Frontal cortex (tissue), 4 donors: Measurements from ENCODE around the gene CBX4. TPM values are rescaled to one million over a fixed set of nuclear protein-coding genes. Genes with fewer than 3 reads are reported as not detected.

Source experiments
- DNase-seq, 2 donors: peaks; one replicate each; pipeline ENCODE4 v3.0.0; 2012; ENCODE audit warnings: low spot score in 2 of 2
- FAIRE-seq: peaks from 2 replicates; lab custom pipeline; 2012; peaks lifted over from hg19 to GRCh38; lab: Jason Lieb, UNC
- total RNA-seq: library from RNA; depleted of rRNA; stranded (reverse); fragments of >200 nt; gene quantifications from one replicate; pipeline ENCODE4 v1.2.3, GENCODE V29; 2014
- donor health status: control.
- donor health status: control.
- donor health status: control.

CBX4 gene
- total RNA-seq, 1 donor from 2014 or later, result 18.3 TPM

- FAIRE-seq, result no peak
Observed at GRCh38 chr17:79803421-79803996, 35.7 kb downstream of the CBX4 start.

DNA sequence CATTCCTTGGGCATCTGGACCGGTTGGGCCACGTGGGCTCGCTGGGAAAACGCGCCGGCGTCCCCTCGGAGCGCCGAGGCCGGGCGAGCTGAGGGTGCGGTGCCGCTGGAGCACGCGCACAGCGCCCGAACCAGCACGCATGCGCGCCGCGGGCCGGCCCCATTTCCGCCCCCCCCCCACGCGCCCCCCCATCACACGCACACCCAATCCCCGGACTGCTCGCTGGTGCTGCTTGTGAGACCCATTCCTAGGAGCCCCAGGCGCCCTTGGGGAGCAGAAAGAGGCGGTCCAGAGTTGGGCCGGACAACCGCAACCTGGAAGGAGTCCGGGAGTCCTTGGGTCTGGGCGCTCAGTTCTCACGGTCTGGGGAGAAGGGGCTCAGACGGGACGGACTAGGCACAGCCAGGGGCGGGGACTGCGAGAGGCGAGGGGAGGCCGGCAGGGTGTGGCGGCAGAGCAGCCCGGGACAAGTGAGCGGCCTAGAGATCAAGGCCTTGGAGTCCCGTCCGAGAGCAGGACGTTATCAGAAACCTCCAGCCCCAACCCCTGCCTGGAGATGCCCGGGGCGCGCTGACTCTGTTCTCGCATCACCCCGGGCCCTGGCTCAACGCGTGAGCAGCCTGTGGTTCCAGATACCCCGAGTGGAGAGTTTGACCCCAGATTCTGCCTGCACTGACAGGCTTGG, 36.4 kb downstream of the CBX4 start:
- DNase-seq (no peak), FAIRE-seq (no peak)

More at GRCh38 chr17:79803421-79803996, 35.7 kb downstream of the CBX4 start:
- no peak for DNase-seq

- no peak for FAIRE-seq
- DNase-seq, result no peak
Observed at GRCh38 chr17:79802039-79802735, 37.1 kb downstream of the CBX4 start.

- no peak for FAIRE-seq
- DNase-seq, result no peak
Observed at GRCh38 chr17:79801156-79802038, 37.8 kb downstream of the CBX4 start.

GRCh38 chr17:79800325-79801155, 38.7 kb downstream of the CBX4 start:
- FAIRE-seq (no peak), DNase-seq (no peak)

DNA sequence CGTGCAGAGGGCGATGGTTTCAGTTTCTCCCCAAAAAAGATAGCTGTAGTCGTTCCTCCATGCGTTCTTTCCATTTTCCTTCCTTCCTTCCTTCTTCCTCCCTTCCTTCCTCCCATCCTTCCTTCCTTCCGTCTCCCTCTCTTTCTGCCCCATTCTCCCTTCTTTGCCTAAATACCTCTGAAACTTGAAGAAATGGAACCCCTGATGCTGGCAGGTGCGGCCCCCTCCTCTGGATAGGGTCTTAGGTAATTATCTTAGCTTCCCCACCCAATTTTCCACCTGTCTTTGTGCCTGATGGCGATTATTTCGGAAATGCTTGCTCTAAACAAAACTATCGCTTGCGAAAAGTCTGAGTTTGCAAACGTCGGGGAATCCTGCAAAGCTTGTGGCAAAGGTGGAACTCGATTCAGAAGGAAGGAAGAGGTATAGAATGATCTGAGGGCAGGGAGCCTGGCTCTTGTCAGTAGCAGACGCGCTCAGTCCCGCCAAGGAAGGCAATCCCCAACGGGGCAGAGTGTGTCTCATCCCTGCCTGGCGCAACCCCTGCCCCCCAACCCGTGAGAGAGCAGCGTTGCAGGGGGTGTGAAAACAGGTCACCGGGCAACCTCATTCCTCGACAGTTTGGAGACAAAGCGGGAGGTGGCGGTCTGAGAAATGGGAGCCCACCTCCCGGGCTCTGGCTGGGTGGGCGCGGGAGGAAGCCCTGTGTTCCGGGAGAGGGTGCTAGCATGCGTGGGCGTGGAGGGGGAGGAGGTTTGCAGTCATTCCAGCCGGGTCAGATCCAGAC, 39.5 kb downstream of the CBX4 start:
- no peak for DNase-seq
- FAIRE-seq, result no peak

DNA sequence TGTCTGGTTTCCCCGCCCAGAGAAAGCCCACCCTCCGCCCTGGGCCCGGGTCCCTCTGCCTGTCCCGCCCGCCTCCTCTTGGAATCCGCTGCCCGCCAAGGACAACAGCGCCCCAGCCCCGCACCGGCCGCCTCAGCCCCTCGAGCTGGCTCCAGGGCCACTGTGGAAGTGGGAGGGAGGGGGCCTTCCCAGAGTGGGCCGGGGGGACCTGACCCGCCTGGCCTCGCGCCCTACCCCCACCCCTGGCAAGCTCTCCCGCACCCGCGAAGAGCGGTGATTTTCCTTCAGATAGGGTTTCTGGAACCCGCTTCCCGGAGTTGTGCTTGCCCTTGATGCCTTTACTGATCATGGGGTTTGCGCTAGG, 40.1 kb downstream of the CBX4 start:
- FAIRE-seq (no peak), DNase-seq (no peak)

DNA sequence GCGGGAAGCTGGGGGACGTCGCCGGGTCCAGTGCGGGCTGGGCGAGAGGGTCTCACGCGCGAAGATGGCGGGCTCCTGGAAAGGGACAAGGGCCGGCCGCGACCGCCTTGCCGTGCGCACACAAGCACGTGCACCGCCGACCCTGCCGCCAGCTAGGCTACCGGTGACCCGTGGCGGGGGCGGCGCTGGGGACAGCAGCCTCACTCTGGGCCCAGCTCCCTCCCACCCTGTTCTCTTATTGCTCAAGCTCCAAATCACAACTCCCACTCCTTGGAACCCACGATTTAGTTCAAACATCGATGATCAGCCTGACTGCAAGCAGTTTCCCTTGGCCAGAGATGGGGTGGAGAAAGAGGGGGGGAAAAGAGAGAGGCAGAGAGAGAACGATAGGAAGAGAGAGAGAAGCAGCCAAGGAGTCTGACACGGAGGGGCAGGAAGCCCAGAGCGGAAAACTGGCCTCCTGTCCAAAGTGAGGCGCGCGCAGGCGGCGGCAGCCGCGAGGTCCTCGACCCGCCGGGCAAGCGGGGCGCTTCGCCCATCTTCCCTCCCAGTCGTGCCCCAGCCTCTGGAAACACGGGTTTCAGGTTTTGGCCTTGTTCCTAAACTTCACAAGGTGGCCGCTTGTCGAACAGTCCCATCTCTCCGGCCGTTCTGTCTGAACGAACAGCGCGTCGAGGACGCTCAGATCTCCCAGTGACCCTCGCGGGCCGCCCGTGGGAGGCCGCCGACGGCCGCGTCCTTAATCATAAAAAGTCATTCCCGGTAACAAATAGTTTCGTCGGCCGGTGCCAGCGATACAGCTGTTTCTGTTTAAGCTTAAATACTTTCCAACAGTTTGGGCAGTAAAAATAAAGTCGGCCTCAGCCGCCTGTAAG, 40.7 kb downstream of the CBX4 start:
- no peak for DNase-seq
- no peak for FAIRE-seq

DNA sequence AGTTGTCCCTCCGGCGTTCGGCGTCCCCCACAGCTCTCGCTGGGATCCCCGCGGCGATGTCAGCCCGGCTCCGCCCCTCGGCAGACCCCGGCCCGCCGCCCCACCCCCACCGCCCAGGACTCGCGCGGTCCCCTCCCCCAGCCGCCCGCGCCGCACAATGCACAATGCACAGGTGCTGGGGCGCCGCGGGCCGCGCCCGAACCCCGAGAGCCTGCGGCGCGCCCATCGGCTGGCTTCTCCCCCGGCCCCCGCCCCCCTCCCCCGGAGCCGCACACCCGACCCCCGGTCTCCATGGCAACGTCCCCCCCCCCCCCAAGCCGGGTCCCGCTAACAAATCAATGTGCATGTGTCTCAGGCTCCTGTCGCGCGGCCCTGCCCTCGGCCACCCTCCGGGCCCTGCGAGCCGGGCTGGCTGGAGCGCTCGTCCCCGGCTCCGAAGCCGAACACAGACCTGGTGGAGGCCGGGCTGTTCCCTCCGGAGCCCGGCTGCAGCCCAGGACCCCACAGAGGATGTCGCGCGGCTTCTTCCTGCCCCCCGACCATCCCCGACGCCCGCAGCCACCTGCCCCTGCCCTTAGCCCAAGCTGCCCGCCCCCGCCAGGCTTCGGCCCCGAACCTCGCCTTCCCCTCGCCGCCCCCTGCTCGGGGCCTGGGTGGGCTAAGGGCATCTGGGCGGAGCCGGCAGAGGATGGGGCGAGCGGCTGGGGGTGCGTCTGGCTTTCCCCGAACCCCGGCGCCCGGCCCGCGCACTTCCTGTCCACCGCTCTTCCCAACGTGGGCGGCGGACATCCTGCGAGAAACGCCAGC, 41.5 kb downstream of the CBX4 start:
- peak in 1 of 2 donors; percentile 69 for DNase-seq

DNA sequence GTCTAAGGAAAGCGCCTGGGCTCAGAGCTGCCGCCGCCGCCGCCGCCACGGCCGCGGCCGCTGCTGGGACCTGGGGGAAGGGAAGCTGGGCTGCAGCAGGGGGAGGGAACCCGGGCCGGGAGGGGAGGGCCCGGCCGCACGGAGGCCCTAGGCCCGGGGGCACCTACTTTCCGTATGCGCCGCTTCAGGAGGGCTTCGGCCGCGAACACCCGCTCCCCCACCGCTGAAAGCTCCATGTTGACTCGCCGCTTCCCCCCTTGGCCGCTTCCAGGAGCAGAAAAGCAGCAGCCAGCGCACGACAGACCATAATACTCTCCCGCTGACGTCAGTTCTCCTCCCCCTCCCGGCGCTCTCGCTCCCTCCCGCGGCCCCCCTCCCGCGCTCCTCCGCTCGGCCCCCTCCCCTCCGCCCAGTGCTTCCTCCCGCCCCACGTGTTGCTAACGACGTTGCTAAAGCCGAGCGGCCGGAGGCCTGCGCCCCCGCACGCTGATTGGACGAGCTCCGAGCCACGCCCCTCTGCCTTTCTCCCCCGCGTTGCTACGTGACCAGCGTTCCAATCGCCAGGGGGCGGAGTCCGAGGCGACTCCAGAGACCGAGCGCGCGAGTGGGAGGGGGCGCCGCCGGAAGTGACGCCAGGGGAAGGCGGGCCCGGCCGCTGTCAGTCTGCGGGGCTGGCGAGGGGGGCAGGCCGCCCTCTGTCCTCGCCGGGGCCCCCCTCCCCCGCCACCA, 42.3 kb downstream of the CBX4 start, which contains the start of gene CBX8:
Gene CBX8, minus strand, starts transcription at position 315 of the 729 bp plus-strand sequence. Its CDS starts 79 bp downstream, at position 236.
- DNase-seq, result peak; percentile 100

More for the DNA sequence above, 41.5 kb downstream of the CBX4 start:
- no peak for FAIRE-seq

DNA sequence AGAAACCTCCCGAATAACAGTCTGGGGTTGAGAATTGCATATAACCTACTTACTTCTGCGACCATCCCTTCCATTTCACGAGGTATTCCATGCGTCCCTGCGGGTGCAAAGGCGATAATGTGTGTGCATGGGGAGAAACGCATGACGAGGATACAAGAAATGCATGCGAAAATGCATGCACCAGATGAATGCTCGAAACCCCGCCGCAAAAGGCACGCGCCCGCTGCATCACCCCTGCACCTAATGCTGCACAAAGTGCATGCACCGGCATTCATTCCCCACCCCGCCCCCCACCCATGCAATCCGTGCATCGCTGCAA, 42.8 kb downstream of the CBX4 start:
- DNase-seq, result no peak
- no peak for FAIRE-seq

More for the DNA sequence above, 42.3 kb downstream of the CBX4 start, which contains the start of gene CBX8:
- no peak for FAIRE-seq

GRCh38 chr17:79795795-79796443, 43.3 kb downstream of the CBX4 start:
- DNase-seq, result no peak
- no peak for FAIRE-seq

DNA sequence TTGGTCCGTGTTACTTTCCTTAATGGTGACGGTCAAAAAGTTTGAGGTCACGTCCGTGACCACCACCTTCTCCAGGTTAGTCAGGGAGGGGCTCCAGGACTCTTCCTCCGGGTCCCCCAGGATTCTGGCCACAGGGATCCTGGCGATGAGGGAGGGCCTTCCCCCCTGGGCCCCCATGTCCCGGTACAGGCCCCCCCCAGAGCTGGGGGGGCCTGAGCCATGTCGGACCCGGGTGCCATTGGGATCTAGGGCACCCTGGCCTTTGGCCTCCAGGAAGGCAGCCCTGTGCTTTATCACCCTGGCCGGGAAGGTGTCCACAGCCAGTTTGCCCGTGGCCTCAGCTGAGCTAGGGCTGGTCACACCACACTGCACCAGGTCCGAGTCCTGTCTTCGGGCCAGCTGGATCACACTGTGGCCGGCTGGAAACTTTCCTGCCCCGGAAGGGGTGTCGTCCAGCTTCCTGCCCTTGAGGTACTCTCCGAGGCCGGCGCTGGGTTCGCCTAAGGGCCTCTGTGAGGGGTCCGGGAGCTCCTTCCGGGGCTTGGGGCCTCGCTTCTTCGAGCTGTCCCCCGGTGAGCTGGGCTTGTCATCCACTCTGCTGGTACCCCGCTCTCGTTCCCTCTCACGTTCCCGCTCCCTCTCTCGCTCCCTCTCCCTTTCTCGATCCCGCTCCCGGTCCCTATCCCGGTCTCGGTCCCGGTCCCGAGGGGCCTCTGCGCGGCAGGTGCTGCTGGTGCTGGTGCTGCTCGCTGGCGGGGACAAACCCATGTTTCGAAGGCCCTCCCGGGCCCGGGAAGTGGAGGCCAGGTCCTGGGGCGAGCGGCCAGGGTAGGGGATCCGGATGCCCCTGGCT, 44.4 kb downstream of the CBX4 start:
- DNase-seq (no peak), FAIRE-seq (no peak)

GRCh38 chr17:79793924-79794304, 45.3 kb downstream of the CBX4 start:
- FAIRE-seq (no peak), DNase-seq (no peak)
